Breast epithelium (tissue), 4 donors: Measurements from ENCODE around the gene LRRC32. TPM values are rescaled to one million over a fixed set of nuclear protein-coding genes. Genes with fewer than 3 reads are reported as not detected.

Source experiments
- DNase-seq, 2 donors: peaks; one replicate each; pipeline ENCODE4 v3.0.0-alpha.2; 2019; ENCODE audit warnings: low spot score in 2 of 2
- H3K27ac ChIP-seq, 2 donors: fragments of 200-600 bp; sonication (generic) in 1 of 2; one replicate each; pipeline ENCODE4 v1.5.1; 2016 to 2019; ENCODE audit warnings: mild to moderate bottlenecking in 1 of 2
- H3K27me3 ChIP-seq, 2 donors: fragments of 200-600 bp; sonication (generic) in 1 of 2; one replicate each; pipeline versions ENCODE4 v1.5.1 to v1.6.0; 2017 to 2019; ENCODE audit warnings: control low read depth in 1 of 2, mild to moderate bottlenecking in 1 of 2
- H3K36me3 ChIP-seq: fragments of 200-600 bp; one replicate; pipeline ENCODE4 v1.5.1; 2019
- H3K4me1 ChIP-seq, 2 donors: fragments of 200-600 bp; sonication (generic); one replicate each; pipeline ENCODE4 v1.5.1; 2016 to 2019; ENCODE audit warnings: control low read depth in 1 of 2
- H3K4me3 ChIP-seq, 3 donors: fragments of 200-600 bp; sonication (generic); 1 replicate in 2 of 3; 2 replicates in 1 of 3; pipeline ENCODE4 v1.5.1; 2016 to 2019; ENCODE audit warnings: mild to moderate bottlenecking in 3 of 3, moderate library complexity in 2 of 3
- H3K9me3 ChIP-seq, 2 donors: fragments of 200-600 bp; sonication (generic) in 1 of 2; one replicate each; pipeline ENCODE4 v1.5.1; 2016 to 2019; ENCODE audit warnings: control low read depth in 1 of 2
- POLR2A ChIP-seq: fragments of 450-650 bp; IDR thresholded peaks from one replicate; pipeline ENCODE4 v1.6.1; 2016; ENCODE audit warnings: antibody characterized with exemption, mild to moderate bottlenecking, moderate library complexity
- POLR2AphosphoS5 ChIP-seq, 3 donors: sonication (generic); formaldehyde crosslinking; IDR thresholded peaks; one replicate each; pipeline ENCODE4 v1.6.1; 2017; ENCODE audit warnings: antibody characterized with exemption in 3 of 3
- intact Hi-C: fragments of 100-400 bp; cut with DNase I; formaldehyde crosslinking; loops from one replicate; pipeline ENCODE4 v1.15.1; 2023; ENCODE audit warnings: low total_unique reads
- total RNA-seq, 3 donors: library from RNA; depleted of rRNA; stranded (reverse); fragments of >200 nt; gene quantifications; one replicate each; pipeline ENCODE4 v1.1.0, GENCODE V29; 2016
- TF ChIP-seq, protein P1 (sequence below), 3 donors: fragments of 450-650 bp; IDR thresholded peaks; one replicate each; pipeline ENCODE4 v1.5.1; 2016 to 2017; ENCODE audit warnings: antibody characterized with exemption in 3 of 3, mild to moderate bottlenecking in 3 of 3, moderate library complexity in 3 of 3

LRRC32 gene
- total RNA-seq, 3 donors from 2014 or later = 7.5 to 56.0 (median 42.6) TPM

DNA sequence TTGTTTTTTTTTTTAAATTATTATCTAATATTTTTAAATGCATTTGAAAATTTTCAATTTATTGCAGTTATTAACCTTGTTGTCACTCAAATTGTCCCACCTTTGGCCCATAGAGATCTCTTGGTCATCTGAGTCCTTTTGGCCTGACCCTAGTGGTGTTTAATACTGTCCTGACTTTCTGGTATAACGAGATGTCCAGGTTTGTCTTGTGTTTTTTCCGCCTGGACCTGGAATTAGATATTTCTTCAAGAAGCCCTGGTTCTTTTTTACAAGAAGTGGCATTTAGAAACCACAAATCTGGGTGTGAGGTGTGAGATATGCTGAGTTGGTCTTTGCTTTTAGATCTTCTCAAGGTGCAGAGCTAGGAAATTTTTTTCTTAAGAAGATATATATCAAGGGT is 38.1 kb downstream of the LRRC32 start:
- Histone ChIP-seq H3K9me3 (no peaks in the 10 kb centered on the region), H3K4me1 (no peaks in the 10 kb centered on the region), H3K27ac (no peak overlapping the region), H3K27me3 (no peaks in the 10 kb centered on the region), H3K36me3 (no peaks in the 10 kb centered on the region), H3K4me3 (no peak overlapping the region)
- no peak for DNase-seq
- intact Hi-C loops = no loop called here
- TF ChIP-seq POLR2A (no peak), POLR2AphosphoS5 (IDR thresholded peaks at IDR 0.05) (no peak)
- TF ChIP-seq, protein P1, sequence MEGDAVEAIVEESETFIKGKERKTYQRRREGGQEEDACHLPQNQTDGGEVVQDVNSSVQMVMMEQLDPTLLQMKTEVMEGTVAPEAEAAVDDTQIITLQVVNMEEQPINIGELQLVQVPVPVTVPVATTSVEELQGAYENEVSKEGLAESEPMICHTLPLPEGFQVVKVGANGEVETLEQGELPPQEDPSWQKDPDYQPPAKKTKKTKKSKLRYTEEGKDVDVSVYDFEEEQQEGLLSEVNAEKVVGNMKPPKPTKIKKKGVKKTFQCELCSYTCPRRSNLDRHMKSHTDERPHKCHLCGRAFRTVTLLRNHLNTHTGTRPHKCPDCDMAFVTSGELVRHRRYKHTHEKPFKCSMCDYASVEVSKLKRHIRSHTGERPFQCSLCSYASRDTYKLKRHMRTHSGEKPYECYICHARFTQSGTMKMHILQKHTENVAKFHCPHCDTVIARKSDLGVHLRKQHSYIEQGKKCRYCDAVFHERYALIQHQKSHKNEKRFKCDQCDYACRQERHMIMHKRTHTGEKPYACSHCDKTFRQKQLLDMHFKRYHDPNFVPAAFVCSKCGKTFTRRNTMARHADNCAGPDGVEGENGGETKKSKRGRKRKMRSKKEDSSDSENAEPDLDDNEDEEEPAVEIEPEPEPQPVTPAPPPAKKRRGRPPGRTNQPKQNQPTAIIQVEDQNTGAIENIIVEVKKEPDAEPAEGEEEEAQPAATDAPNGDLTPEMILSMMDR (IDR thresholded peaks at IDR 0.05) = no peak

GRCh38 chr11:76631566-76632308 is 38.8 kb downstream of the LRRC32 start:
- H3K9me3 ChIP-seq = no peaks in the 10 kb centered on the region
- no peaks in the 10 kb centered on the region for H3K36me3 ChIP-seq
- H3K27me3 ChIP-seq = no peaks in the 10 kb centered on the region
- TF ChIP-seq POLR2A = no peak
- TF ChIP-seq POLR2AphosphoS5 (IDR thresholded peaks at IDR 0.05) = no peak
- TF ChIP-seq, protein P1 (IDR thresholded peaks at IDR 0.05) = no peak
- no peaks in the 10 kb centered on the region for H3K4me1 ChIP-seq
- no peak overlapping the region for H3K4me3 ChIP-seq
- intact Hi-C loops = no loop called here
- DNase-seq = no peak
- no peak overlapping the region for H3K27ac ChIP-seq

DNA sequence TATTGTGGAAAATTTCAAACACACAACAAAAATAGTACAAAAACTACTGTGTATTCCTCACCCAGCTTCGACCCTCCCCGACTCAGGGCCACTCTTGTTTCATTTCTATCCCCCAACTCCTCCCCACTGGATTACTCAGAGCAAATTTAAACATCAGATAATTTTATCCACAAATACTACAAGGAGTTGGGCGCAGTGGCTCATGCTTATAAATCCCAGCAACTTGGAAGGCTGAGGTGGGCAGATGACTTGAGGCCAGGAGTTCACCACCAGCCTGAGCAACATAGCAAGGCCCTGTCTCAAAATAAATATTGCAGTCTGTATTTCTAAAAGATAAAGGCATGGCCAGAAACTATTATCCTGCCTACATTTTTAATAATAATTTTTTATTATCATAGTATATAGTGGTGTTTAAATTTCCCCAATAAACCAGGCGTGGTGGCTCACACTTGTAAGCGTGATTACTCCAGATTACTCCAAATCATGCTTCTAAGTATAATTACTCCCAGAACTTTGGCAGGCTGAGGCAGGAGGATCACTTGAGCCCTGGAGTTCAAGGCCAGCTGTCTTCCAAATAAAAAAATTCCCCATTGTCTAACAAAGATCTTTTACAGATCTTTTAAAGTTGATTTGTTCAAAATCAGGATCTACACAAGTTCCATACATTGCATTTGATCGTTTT is 39.8 kb downstream of the LRRC32 start:
- no peak for DNase-seq
- Histone ChIP-seq H3K4me1 (no peaks in the 10 kb centered on the region), H3K4me3 (peak overlapping the region in 1 of 3 donors; percentile 17), H3K27ac (peak overlapping the region; percentile 81 to 91), H3K9me3 (peaks cover 0 to under 1% of the 10 kb centered on the region in 2 donors), H3K36me3 (no peaks in the 10 kb centered on the region), H3K27me3 (no peaks in the 10 kb centered on the region)
- intact Hi-C loops = no loop called here
- no peak for TF ChIP-seq POLR2A
- TF ChIP-seq, protein P1 (IDR thresholded peaks at IDR 0.05) = no peak
- no peak for TF ChIP-seq POLR2AphosphoS5 (IDR thresholded peaks at IDR 0.05)

- no peaks in the 10 kb centered on the region for H3K36me3 ChIP-seq
- TF ChIP-seq POLR2A (no peak), POLR2AphosphoS5 (IDR thresholded peaks at IDR 0.05) (no peak)
- TF ChIP-seq, protein P1 (IDR thresholded peaks at IDR 0.05) = no peak
- peak overlapping the region; percentile 81 to 91 for H3K27ac ChIP-seq
Measured at GRCh38 chr11:76629853-76630599, 40.5 kb downstream of the LRRC32 start.

More at GRCh38 chr11:76629853-76630599, 40.5 kb downstream of the LRRC32 start:
- intact Hi-C loops = no loop called here
- Histone ChIP-seq H3K4me1 (no peaks in the 10 kb centered on the region), H3K4me3 (peak overlapping the region in 1 of 3 donors; percentile 17), H3K9me3 (peaks cover 0 to 8% of the 10 kb centered on the region in 2 donors), H3K27me3 (no peaks in the 10 kb centered on the region)
- no peak for DNase-seq
